HL-60/S4 treated with retinoic acid at 250 ng/mL for 4 days and 3 days (cell line): ENCODE results near the gene HECTD3.

Experiments
- in situ Hi-C: fragments of 300-500 bp; cut with MboI; formaldehyde crosslinking; loops from 2 replicates; pipeline ENCODE4 v1.7.0; 2022; ENCODE audit warnings: low sequenced_read_pairs

Gene HECTD3

DNA sequence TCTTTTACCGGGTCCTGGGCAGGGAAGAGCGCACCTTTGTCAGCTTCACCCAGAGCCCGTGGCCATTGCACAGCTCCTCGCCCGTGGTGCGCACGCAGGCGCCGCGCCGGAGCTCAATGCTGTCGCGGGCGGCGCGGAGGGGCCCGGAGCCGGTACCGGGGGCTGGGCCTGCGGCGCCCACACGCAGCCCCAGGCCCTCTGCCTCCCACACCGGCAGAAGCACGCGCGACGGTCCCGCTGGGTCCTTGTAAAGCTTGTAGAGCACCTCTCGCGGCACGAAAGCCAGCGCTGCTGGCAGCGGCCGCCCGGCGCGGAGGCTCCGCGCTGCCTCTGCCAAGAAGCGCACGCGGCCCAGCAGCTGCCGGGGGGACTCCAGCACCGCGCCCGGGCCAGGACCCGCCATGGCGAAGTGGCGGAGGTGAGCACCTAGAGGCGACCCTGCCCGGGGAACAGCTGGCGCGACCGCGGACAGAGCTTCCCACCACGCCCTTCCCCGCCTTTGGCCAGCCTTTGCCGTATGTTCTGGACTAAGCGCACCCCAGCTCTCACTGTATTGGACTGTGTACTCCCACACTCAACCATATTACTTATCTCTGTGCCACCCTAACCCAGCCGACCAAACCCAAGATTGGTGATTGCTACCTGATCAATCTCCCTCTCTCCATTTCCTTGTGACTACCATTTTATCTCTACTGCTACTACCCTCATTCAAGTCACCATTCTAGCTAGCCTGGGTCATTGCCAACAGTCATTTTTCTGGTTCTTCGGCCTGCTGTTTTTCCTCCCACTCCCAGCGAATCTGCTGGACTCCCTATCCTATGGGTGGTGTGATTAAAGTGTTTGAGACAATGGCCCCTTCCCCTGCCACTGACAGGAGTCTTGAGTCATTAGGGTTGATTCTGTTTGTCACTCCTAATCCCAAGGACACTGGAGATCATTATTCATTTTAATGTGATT lies at the start of gene HECTD3:
Gene HECTD3, minus strand, starts transcription at position 470 of the 957 bp plus-strand sequence. Its CDS starts 67 bp downstream, at position 403.
- in situ Hi-C loops, result loop anchor here (10.0 to 25.0 kb wide), 4 partner anchors 199 to 551 kb away; partner anchors contain the start of genes AKR1A1, BTBD19, DYNLT4 and PLK3

DNA sequence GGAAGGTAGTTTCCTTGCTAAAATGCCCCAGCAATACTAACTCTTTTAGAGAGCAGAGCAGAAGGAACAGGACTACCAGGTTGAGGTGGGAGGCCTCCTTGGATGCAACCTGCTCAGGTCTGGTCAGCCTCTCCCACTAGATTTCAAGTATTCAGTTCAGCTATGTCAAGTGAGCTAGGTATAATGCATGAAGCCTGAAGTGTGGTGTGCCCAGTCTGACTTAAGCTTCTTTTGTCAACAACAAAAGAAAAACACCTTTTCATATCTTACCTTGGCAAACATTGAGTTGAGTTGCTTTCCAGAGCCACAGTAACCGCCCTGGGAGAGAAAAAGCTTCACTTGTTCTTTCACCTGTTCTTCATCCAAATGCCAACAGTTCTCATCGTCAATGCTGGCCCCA lies 48.7 kb upstream of the HECTD3 start:
- in situ Hi-C loops, result no loop called here

DNA sequence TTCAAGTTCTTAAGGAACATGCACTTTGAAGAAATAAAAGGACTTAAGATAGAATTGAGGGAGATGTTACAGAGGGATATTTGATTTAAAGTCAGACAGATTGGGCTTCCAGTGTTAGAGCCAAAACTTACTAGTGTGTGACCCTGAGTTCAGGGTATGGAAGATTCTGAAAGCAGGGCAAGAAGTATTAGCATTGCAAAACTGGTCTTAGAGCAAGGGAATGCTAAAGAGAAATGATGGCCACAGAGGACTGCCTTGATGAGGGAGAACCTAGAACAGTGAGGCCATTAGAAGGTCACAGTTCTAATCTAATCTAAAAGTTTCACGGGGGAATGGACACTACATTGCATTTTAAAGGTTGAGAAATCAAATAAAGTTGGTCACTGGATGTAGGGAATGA lies 46.4 kb upstream of the HECTD3 start:
- in situ Hi-C loops, result no loop called here

DNA sequence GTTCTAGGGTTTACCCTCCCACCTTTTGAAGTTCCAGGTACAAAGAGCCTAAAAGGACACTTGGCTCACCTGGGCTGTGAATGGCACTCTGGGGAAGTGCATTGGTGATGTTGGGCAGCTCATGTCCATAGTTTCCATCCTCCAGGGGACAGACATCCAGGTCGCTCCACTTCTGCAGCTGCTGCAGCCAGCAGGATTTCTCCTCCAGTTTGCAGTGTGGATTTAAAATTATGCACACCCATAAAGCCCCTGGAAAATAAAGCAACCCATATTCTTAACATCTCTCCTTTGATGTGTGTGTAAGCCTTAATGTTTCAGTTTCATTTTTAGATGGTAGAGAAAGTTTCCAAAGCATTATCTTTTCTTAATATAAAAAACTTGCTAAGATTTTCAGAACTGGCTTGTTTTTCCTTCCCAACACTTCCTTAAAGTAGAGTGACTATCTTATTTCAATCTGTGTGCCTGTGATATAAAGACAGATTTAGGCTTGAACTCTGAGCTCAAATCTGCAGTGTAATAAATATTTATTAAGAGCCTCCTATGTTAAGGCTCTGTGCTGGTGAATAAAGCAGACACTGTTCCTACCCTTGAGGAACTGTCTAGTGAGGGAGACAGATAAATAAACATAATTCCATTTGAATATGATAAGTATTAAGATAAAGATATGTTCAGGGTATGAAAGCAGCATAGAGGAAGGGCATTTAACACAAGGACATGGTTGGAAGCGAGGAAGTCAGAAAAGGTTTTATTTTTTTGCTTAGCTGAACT lies 40.1 kb upstream of the HECTD3 start:
- in situ Hi-C loops, result no loop called here

DNA sequence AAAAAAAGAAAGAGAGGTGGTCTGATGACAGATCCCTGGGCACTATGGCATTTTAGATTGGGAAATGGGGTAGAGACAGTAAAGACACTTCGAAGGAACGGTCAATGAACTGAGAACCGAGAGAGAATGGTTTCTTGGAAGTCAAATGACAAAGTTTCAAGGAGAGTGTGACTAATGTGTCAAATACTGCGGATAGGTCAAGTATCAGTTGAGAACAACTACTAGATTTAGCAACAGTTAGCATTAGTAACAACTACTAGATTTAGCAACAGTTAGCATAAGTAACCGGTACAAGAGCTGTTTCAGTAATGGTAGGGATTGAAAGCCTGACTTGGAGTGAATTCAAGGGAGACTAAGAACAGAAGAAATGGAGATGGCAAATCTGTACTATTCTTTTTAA lies 35.9 kb upstream of the HECTD3 start:
- in situ Hi-C loops, result no loop called here

DNA sequence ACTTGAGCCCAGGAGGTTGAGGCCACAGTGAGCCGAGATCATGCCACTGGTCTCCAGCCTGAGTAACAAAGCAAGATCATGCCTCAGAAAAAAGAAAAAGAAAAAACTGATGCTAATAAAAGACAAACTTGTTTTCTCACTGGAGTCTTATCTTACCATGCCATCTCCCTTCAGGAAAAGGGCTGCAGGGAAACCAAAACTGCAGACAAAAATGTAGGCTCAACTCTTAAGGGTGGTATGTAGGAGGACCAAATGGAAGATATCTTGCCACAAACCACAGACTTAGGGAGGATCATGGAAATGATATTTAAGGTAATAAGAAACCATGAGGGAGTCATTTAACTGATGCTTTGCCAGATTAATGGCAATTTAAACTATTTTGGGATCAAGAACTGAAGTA lies 33.8 kb upstream of the HECTD3 start:
- in situ Hi-C loops, result no loop called here

DNA sequence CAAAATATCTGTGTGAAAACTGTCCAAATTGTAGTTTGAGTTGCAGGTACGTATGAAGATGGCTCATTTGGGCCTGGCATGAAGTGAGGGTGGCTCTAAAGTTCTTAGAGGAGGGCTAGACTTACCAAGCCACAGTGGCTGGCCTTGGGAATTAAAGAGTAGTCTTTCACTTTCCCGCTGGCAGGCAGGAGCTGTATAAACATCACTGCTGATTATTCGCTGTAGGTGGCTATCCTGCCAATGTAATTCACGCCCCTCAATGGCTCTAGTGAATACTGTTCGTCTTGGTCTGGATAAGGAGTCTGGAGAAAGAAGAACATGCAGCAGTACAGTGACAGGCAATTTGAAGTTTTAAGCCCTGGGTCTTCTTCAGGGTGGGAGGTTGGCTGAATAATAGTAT lies 32.0 kb upstream of the HECTD3 start:
- in situ Hi-C loops, result no loop called here

DNA sequence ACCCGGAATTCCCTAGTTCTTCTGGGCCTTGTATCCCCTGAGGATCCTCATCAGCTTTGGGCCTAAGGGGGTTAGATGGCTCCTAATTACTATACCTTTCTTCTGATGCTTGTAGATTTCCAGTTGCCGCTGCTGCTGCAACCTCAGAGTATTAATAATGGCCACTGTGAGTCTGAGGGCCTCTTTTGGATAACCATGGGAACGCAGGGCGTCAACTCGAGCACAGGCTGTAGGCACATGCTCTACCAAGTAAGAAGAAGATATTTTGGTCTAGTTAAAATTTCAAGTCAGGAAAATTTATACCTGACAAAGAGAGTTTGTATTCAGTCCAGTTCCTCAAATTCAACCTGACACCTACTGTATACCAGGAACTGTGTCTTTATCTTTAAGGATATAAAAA lies 29.2 kb upstream of the HECTD3 start:
- in situ Hi-C loops, result no loop called here

DNA sequence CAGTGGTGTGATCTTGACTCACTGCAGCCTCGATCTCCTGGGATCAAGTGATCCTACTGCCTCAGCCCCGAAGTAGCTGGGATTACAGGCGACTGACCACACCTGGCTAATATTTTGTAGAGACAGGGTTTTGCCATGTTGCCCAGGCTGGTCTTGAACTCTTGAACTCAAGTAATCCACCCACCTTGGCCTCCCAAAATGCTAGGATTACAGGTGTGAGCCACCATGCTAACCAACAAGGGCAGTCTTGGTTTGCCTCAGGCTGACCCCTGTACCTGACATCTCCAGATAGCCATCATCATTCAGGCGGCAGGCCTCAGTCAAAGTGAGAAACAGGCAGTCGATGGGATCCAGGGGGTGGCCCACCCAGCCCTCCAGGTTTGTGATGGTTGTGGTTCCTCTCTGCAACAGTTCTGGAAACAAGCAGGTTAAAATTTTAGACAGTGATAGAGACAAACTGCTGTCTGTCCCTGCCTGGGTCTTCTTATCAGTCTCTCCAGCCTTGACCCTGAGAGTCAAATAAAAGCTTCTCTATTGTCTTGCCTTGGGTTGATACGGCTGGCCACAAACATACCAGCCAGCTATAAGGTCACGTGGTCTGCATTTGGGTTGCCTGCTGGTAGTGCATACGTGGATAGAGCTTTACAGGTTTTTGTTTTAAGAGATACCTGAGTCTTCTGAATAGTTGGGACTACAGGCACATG lies 27.7 kb upstream of the HECTD3 start:
- in situ Hi-C loops, result no loop called here

DNA sequence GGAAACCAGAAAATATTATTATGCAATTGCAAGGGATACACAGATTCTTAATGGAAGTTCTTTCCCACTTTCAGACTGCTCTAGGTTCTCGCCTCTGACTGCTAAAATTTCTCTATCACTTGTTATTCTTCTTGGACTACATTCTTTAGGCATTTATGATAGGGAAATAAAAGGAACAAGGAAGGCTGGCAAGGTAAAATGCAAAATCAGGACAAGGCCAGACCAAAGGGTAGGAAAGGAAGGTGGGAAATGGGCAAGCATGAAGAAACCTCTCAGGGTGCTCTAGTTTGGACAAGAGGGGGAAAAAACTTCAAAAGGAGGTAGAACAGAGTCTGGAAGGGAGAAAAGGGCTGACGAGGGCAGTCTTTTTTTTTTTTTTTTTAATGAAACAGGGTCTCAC lies 27.1 kb upstream of the HECTD3 start:
- in situ Hi-C loops, result no loop called here

DNA sequence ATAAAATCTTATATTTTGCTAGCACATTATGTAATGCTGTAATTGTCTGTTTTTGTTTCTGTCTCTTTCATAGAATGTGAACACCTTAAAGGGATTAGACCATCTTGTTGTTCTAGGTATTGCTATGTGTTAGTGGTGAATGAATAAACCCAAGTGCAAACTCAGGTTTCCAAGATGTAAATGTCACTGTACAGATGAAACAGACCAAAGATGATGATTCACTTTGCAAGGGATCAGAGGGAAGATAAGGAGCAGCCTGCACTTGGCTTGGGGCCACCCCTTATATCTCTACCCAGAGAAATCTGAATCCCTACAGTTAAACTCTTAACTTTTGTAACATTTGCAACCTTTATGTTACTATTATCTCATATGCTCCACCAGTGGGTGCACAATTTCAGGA lies 26.3 kb upstream of the HECTD3 start:
- in situ Hi-C loops, result no loop called here

DNA sequence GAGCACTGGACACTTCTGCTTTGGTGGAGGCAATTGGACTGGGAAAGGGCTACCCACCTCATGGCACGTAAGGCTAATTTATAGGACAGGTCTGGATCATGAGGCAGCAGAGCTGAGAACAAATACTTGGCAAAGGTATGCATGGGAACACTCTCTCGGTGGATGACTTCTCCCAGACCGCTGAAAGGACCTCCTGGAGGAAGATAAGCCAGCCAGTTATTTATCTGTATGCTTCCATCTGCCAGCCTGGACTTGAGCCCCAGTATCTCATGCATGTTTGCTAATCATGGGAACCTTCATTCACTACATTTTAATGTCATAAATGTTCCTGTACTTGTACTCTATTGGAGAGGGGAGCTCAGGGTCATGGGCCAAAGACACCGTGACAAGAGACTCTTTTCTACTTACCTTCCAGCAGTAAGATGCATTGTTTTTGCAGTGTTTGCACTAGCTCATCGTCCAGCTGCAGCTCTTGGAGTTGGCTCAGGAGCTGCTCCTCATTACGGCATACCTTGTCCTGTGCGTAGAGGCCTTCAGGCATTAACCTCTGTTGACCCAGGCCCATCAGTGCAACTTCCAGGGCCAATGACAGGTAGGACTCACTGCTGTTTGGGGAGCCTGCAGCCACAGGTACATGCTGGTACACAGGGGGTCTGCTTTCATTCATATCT lies 24.6 kb upstream of the HECTD3 start:
- in situ Hi-C loops, result no loop called here

DNA sequence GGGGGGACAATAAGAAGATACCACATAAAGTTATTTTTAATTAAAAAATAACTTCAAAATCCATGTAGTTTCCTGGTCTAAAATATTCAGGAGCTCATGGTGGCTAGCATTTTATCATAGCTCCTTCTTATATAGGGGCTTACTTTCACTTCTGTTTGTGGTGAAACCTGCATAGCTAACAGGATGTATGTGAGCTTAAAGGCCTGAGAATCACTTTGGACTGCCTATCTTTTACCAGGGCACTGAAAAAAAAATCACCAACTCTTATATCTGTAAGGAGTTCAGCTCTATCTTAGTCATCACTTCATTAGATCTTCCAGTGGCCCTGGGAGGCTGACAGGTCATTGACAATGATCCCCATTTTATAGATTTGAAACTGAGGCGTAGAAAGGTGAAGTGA lies 22.2 kb upstream of the HECTD3 start:
- in situ Hi-C loops, result no loop called here

DNA sequence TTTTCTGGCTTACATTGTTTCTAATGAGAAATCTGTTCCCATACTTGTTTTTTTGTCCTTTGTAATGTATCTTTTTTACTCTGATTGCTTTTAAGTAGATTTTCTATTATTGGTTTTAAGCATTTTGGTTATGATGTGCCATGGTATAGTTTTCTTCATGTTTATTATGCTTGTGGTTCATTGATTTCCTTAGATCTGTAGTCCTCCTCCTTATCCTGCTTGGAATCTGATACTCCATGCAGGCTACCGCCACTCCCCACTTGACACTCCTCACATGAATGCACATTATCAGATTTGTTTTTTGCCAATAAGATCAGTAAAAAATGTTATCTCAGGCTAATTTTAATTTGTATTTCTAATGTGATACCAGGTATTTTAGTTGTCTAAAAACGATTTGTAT lies 21.7 kb upstream of the HECTD3 start:
- in situ Hi-C loops, result no loop called here

DNA sequence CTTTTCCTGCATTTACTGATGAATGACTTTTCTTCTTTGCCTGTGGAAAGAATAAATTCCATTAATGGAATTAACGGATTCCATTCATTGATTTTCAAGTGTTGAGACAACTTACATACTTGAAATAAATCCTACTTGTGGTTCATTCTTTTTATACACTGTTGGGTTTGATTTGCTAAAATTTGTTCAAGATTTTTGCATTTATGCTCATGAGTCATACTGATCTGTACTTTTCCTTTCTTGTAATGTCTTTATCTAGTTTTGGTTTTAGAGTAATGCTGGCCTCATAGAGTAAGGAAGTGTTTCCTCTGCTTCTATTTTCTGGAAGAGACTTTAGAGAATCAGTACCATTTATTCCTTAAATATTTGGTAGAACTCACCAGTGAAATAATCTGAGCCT lies 15.3 kb upstream of the HECTD3 start:
- in situ Hi-C loops, result no loop called here

DNA sequence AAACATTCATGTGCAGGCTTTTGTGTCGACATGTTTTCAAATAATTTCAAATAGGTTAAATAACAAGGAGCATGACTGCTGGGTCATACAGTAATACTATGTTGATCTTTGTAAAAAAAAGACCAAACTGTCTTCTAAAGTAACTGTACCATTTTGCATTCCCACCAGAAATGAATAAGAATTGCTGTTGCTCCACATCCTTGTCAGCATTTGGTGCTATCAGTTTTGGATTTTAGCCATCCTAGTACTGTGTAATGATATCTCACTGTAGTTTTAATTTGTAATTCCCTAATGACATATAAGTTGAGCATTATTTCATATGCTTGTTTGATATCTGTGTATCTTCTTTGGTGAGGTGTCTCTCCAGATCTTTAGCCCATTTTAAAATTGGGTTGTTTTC lies 12.5 kb upstream of the HECTD3 start:
- in situ Hi-C loops, result loop anchor here (25.0 kb wide), 2 partner anchors 211 to 539 kb away; partner anchors contain the start of genes AKR1A1, BTBD19, DYNLT4 and PLK3

DNA sequence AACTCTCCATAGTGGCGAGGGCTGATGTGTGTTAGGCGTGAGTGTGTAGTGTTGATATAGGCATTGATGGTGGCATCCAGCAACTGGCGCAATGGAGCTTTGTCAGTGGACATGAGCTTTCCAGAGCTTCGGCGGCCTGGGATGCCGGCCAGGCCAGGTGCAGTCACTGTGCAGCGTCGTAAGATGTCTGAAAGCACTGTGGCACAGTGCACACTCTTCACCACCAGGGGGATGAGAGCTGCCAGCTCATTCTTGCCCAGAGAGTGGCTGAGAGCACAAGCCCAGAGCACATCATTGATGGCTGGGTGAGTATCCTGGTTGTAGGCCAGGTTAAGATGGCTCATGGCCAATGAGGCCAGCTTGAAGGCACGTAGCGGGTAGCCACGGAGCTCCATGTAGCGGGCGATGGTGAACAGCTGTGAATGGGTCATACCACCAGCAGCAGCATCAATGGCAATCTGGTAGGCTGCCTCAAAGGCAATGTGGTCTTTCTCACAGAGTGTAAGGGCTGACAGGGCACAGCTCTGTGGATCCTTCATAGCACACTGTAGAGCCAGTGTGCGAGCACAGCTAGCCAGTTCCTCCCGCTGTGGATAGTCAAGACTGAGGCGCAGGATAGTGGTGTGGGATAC lies 7.6 kb upstream of the HECTD3 start:
- in situ Hi-C loops, result loop anchor here (10.0 to 25.0 kb wide), 4 partner anchors 206 to 544 kb away; partner anchors contain the start of genes AKR1A1, BTBD19, DYNLT4 and PLK3

DNA sequence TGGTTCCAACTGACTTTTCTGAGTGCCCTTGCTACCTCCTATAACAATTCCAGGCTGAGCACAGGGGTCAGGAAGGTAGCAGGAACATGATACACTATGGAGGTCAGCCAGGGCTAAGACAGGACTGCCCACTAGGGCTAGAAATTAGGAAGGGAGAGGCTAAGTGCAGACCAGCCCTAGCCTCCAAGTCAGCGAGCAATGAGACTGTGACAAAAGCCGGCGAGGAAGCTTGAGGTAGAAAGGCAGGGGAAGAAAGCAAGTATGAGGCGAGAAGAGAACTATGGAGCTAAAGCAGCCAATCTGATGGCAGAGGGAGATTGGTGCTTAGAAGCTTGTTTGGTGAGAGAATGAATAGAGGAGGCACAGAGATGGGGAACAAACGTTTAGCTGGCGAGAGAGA lies 5.6 kb upstream of the HECTD3 start:
- in situ Hi-C loops, result loop anchor here (10.0 to 25.0 kb wide), 4 partner anchors 204 to 546 kb away; partner anchors contain the start of genes AKR1A1, BTBD19, DYNLT4 and PLK3

DNA sequence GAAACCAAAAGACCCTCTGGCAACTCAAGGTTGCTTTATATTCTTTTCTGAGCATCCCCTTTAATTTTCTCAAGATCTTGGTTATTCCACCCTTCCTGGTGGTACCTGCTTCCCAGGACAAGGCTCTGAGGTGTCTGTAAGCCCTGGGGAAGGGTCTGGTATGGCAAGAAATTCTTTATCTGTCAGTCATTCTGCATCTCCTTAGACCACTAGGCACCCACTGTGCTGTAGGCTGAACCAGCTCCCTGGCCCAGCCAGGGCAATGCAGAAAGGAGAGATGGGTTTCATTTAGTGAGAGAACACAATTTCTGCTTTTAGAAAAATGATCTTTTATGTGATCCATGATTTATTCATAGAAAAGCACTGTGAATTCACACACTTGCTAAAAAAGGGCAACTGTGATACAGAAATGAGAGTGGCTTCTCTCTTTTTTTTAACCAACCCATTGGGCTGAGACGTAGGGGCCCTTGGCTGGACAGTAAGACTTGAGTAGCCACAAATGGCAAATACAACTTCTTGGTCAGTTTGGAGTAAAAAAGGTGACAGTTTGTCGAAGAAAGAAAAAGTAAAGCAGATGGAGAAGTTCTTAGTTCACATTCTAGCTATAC lies 5.1 kb upstream of the HECTD3 start:
- in situ Hi-C loops, result loop anchor here (10.0 to 25.0 kb wide), 4 partner anchors 204 to 546 kb away; partner anchors contain the start of genes AKR1A1, BTBD19, DYNLT4 and PLK3
